SU-DHL-6 (cell line): ENCODE measurements around the gene TEX264.

ENCODE experiments used
- H2AFZ ChIP-seq: fragments of 200-600 bp; sonication (generic); 2 replicates; pipeline ENCODE4 v1.6.1; 2014; ENCODE audit warnings: low read depth, mild to moderate bottlenecking, moderate library complexity, mixed read lengths, antibody characterized with exemption, low read length; ENCODE audit not compliant: severe bottlenecking
- H3F3A ChIP-seq: fragments of 200-600 bp; shearing (Covaris generic); 2 replicates; pipeline ENCODE4 v1.6.0; 2016; ENCODE audit warnings: antibody characterized with exemption, mild to moderate bottlenecking; ENCODE audit not compliant: insufficient read depth
- H3K27ac ChIP-seq: fragments of 200-600 bp; sonication (generic); 2 replicates; pipeline ENCODE4 v1.5.1; 2016; ENCODE audit warnings: low read depth, mild to moderate bottlenecking, low read length, moderate library complexity, mixed read lengths
- H3K27me3 ChIP-seq: fragments of 200-600 bp; sonication (generic), shearing (Covaris generic); 2 replicates; pipeline ENCODE4 v1.6.0; 2014; ENCODE audit warnings: mild to moderate bottlenecking, low read length
- H3K36me3 ChIP-seq: fragments of 200-600 bp; sonication (generic); 2 replicates; pipeline ENCODE4 v1.6.1; 2014; ENCODE audit warnings: mild to moderate bottlenecking, low read length, mixed read lengths
- H3K4me2 ChIP-seq: fragments of 300-600, 200-600 bp; shearing (Covaris generic), sonication (generic); 2 replicates; pipeline ENCODE4 v1.6.0; 2014; ENCODE audit warnings: low read length, low read depth, mild to moderate bottlenecking; ENCODE audit not compliant: poor library complexity, severe bottlenecking
- H3K4me3 ChIP-seq: fragments of 200-600 bp; sonication (generic); 2 replicates; pipeline ENCODE4 v1.5.1; 2014; ENCODE audit warnings: antibody characterized with exemption, low read length, mild to moderate bottlenecking, mixed read lengths; ENCODE audit not compliant: insufficient read depth, poor library complexity, severe bottlenecking
- H3K79me2 ChIP-seq: fragments of 200-600 bp; sonication (generic); 2 replicates; pipeline ENCODE4 v1.6.1; 2014; ENCODE audit warnings: mild to moderate bottlenecking, low read length, moderate library complexity; ENCODE audit not compliant: insufficient read depth
- H3K9ac ChIP-seq: fragments of 200-600 bp; sonication (generic); 2 replicates; pipeline ENCODE4 v1.7.0; 2014; ENCODE audit warnings: mild to moderate bottlenecking, low read length
- H3K9me2 ChIP-seq: fragments of 200-600 bp; sonication (generic); replicated peaks from 2 replicates; pipeline ENCODE4 v1.6.1; 2014; ENCODE audit warnings: low read length; ENCODE audit not compliant: insufficient read depth
- H3K9me3 ChIP-seq: fragments of 200-600 bp; sonication (generic); 2 replicates; pipeline ENCODE4 v1.6.1; 2014; ENCODE audit warnings: low read length, mixed read lengths; ENCODE audit not compliant: insufficient read depth
- H4K20me1 ChIP-seq: fragments of 200-600 bp; sonication (generic); 2 replicates; pipeline ENCODE4 v1.6.1; 2014; ENCODE audit warnings: low read depth, mild to moderate bottlenecking, antibody characterized with exemption, low read length, moderate library complexity, mixed read lengths
- CTCF ChIP-seq: fragments of 200-600 bp; sonication (generic); IDR thresholded peaks from one replicate; pipeline ENCODE4 v1.5.1; 2017; ENCODE audit warnings: antibody characterized with exemption, mild to moderate bottlenecking, low read length, moderate library complexity; ENCODE audit not compliant: insufficient read depth, poor library complexity, severe bottlenecking
- EZH2phosphoT487 ChIP-seq: fragments of 200-600 bp; sonication (generic), shearing (Covaris generic); conservative IDR thresholded peaks from 2 replicates; pipeline ENCODE4 v1.6.1; 2018; ENCODE audit warnings: mild to moderate bottlenecking, antibody characterized with exemption, low read length, moderate library complexity, mixed read lengths

The TEX264 gene

GRCh38 chr3:51747840-51748239, 76.8 kb downstream of the TEX264 start:
- Histone ChIP-seq H3K4me2 (no peak overlapping the region), H3K9me2 (no peaks in the 10 kb centered on the region), H3K36me3 (no peaks in the 10 kb centered on the region), H4K20me1 (no peaks in the 10 kb centered on the region), H2AFZ (no peak overlapping the region), H3K9me3 (peaks cover 3% of the 10 kb centered on the region; the same call in 1 of the 2 replicates), H3K27me3 (no peaks in the 10 kb centered on the region), H3F3A (no peaks in the 10 kb centered on the region), H3K27ac (no peak overlapping the region), H3K4me3 (no peak overlapping the region), H3K9ac (no peak overlapping the region), H3K79me2 (no peaks in the 10 kb centered on the region)
- TF ChIP-seq EZH2phosphoT487 (no peak), CTCF (no peak)

- H3F3A ChIP-seq, result no peaks in the 10 kb centered on the region
- no peaks in the 10 kb centered on the region for H3K9me2 ChIP-seq
- no peak overlapping the region for H3K27ac ChIP-seq
- TF ChIP-seq EZH2phosphoT487 (no peak), CTCF (no peak)
- H4K20me1 ChIP-seq, result no peaks in the 10 kb centered on the region
- peaks cover 3% of the 10 kb centered on the region; the same call in 1 of the 2 replicates for H3K9me3 ChIP-seq
- no peaks in the 10 kb centered on the region for H3K79me2 ChIP-seq
- H3K4me3 ChIP-seq, result no peak overlapping the region
- no peak overlapping the region for H2AFZ ChIP-seq
- H3K9ac ChIP-seq, result no peak overlapping the region
- no peaks in the 10 kb centered on the region for H3K36me3 ChIP-seq
- no peaks in the 10 kb centered on the region for H3K27me3 ChIP-seq
- H3K4me2 ChIP-seq, result no peak overlapping the region
Measured at GRCh38 chr3:51748327-51748726, 77.3 kb downstream of the TEX264 start.

- no peaks in the 10 kb centered on the region for H3K79me2 ChIP-seq
- TF ChIP-seq EZH2phosphoT487, result no peak
- no peak for TF ChIP-seq CTCF
- no peaks in the 10 kb centered on the region for H3K36me3 ChIP-seq
- no peak overlapping the region for H3K9ac ChIP-seq
- no peaks in the 10 kb centered on the region for H3K27me3 ChIP-seq
- no peak overlapping the region for H3K4me2 ChIP-seq
- H3K27ac ChIP-seq, result no peak overlapping the region
- peaks cover 3% of the 10 kb centered on the region; the same call in 1 of the 2 replicates for H3K9me3 ChIP-seq
- H2AFZ ChIP-seq, result no peak overlapping the region
- H3K4me3 ChIP-seq, result no peak overlapping the region
- H3F3A ChIP-seq, result no peaks in the 10 kb centered on the region
- H4K20me1 ChIP-seq, result no peaks in the 10 kb centered on the region
- no peaks in the 10 kb centered on the region for H3K9me2 ChIP-seq
Measured at GRCh38 chr3:51750878-51751277, 79.8 kb downstream of the TEX264 start.

- Histone ChIP-seq H3K9me3 (peaks cover 3% of the 10 kb centered on the region; the same call in 1 of the 2 replicates), H3K27ac (no peak overlapping the region), H3K9ac (no peak overlapping the region), H3K79me2 (no peaks in the 10 kb centered on the region), H3K4me3 (no peak overlapping the region), H2AFZ (no peak overlapping the region), H3K27me3 (no peaks in the 10 kb centered on the region), H3K36me3 (no peaks in the 10 kb centered on the region), H3K4me2 (no peak overlapping the region), H3K9me2 (no peaks in the 10 kb centered on the region), H3F3A (no peaks in the 10 kb centered on the region), H4K20me1 (no peaks in the 10 kb centered on the region)
- no peak for TF ChIP-seq EZH2phosphoT487
- TF ChIP-seq CTCF, result no peak
Measured at GRCh38 chr3:51751287-51751686, 80.2 kb downstream of the TEX264 start.
